Ovary (tissue), 3 donors: ENCODE measurements around the gene CHMP3.

Experiments used
- EP300 ChIP-seq: sonication (generic); formaldehyde crosslinking; IDR thresholded peaks from one replicate; pipeline ENCODE4 v1.6.1; 2017; ENCODE audit warnings: antibody characterized with exemption
- POLR2A ChIP-seq: fragments of 450-650 bp; IDR thresholded peaks from one replicate; pipeline ENCODE4 v1.6.1; 2017; ENCODE audit warnings: antibody characterized with exemption, mild to moderate bottlenecking, moderate library complexity
- TF ChIP-seq, protein P1 (sequence below), 3 donors: fragments of 450-650 bp in 2 of 3; fragments of 200-600 bp in 1 of 3; IDR thresholded peaks; one replicate each; pipeline versions ENCODE4 v1.5.1 to v1.8.0; 2016 to 2022; ENCODE audit warnings: antibody characterized with exemption in 3 of 3, mild to moderate bottlenecking in 1 of 3
- donor health status: DM: no; HTN: no; CAD: no.

DNA sequence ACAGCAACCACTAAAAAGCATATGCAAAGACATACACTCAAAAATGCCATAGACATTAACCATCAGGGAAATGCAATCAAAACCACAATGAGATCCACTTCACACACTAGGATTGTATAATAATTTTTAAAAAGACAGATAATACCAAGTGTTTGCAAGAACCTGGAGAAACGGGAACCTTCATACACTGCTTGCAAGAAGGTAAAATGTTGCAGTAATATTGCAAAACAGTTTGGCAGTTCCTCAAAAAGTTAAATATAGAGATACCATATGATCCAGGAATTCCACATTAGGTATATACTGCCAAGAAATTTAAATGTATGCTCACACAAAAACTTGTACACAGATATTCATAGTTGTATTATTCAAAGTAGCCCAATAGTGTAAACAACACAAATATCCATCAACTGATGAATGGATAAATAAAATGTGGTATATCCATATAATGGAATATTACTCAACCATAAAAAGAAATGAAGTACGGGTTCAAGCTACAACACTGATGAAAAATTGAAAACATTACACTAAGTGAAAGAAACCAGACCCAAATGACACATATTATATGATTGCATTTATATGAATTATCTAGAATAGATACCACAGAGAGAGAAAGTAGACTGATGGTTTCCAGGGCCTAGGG lies 14.7 kb upstream of the CHMP3 start:
- TF ChIP-seq, protein P1, sequence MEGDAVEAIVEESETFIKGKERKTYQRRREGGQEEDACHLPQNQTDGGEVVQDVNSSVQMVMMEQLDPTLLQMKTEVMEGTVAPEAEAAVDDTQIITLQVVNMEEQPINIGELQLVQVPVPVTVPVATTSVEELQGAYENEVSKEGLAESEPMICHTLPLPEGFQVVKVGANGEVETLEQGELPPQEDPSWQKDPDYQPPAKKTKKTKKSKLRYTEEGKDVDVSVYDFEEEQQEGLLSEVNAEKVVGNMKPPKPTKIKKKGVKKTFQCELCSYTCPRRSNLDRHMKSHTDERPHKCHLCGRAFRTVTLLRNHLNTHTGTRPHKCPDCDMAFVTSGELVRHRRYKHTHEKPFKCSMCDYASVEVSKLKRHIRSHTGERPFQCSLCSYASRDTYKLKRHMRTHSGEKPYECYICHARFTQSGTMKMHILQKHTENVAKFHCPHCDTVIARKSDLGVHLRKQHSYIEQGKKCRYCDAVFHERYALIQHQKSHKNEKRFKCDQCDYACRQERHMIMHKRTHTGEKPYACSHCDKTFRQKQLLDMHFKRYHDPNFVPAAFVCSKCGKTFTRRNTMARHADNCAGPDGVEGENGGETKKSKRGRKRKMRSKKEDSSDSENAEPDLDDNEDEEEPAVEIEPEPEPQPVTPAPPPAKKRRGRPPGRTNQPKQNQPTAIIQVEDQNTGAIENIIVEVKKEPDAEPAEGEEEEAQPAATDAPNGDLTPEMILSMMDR (IDR thresholded peaks at IDR 0.05) = no peak
- TF ChIP-seq POLR2A (no peak), EP300 (no peak)
